Inflammatory macrophage (primary cell): ENCODE results near the gene AMIGO1.

ENCODE experiments used
- DNase-seq, 2 donors: peaks; one replicate each; pipeline ENCODE4 v3.0.0-alpha.2; 2020 to 2022

Gene AMIGO1

GRCh38 chr1:109532365-109533136 lies 23.0 kb upstream of the AMIGO1 start:
- peak; percentile 82 for DNase-seq

GRCh38 chr1:109531826-109532364 lies 22.4 kb upstream of the AMIGO1 start:
- no peak for DNase-seq

GRCh38 chr1:109531380-109531779 lies 21.9 kb upstream of the AMIGO1 start:
- DNase-seq, result no peak

GRCh38 chr1:109530457-109531087 lies 21.0 kb upstream of the AMIGO1 start:
- no peak for DNase-seq

- no peak for DNase-seq
These were observed 20.4 kb upstream of the AMIGO1 start for GRCh38 chr1:109529881-109530456.

GRCh38 chr1:109528712-109529111 lies 19.2 kb upstream of the AMIGO1 start:
- DNase-seq, result no peak

GRCh38 chr1:109527846-109528695 lies 18.5 kb upstream of the AMIGO1 start:
- no peak for DNase-seq

- no peak for DNase-seq
These were observed 17.7 kb upstream of the AMIGO1 start for GRCh38 chr1:109527098-109527811.

- no peak for DNase-seq
These were observed 14.2 kb upstream of the AMIGO1 start for GRCh38 chr1:109523706-109524105.

- no peak for DNase-seq
These were observed 12.5 kb upstream of the AMIGO1 start for GRCh38 chr1:109522026-109522425.

GRCh38 chr1:109521002-109521951 lies 11.8 kb upstream of the AMIGO1 start:
- DNase-seq, result no peak

GRCh38 chr1:109517337-109517736 lies 7.8 kb upstream of the AMIGO1 start:
- no peak for DNase-seq

- DNase-seq, result no peak
These were observed 7.3 kb upstream of the AMIGO1 start for GRCh38 chr1:109516872-109517271.

- DNase-seq, result no peak
These were observed 5.3 kb upstream of the AMIGO1 start for GRCh38 chr1:109514846-109515245.

- DNase-seq, result no peak
These were observed 3.7 kb upstream of the AMIGO1 start for GRCh38 chr1:109513110-109513710.

- DNase-seq, result no peak
These were observed 703 bp downstream of the AMIGO1 start for GRCh38 chr1:109508873-109509175.

- DNase-seq, result no peak
These were observed 1.3 kb downstream of the AMIGO1 start for GRCh38 chr1:109508001-109508872.

GRCh38 chr1:109504974-109505373 lies 4.6 kb downstream of the AMIGO1 start:
- no peak for DNase-seq

- DNase-seq, result no peak
These were observed 5.6 kb downstream of the AMIGO1 start for GRCh38 chr1:109503935-109504334.
